NCI-H1105 treated with DMSO at 0.1 percent for 48 hours (cell line): Measurements from ENCODE around the gene TMEM132A.
A peak's percentile ranks its signal among the peaks of the same experiment; 100 is the strongest.
"Not testable (repeated sequence)": the region's sequence is repeated elsewhere in the genome, so short reads cannot be mapped to it uniquely, and the experiment has no call there.

Experiments used
- DNase-seq: peaks from one replicate; lab custom pipeline; 2025; lab: John Stamatoyannopoulos, UW

TMEM132A gene

DNA sequence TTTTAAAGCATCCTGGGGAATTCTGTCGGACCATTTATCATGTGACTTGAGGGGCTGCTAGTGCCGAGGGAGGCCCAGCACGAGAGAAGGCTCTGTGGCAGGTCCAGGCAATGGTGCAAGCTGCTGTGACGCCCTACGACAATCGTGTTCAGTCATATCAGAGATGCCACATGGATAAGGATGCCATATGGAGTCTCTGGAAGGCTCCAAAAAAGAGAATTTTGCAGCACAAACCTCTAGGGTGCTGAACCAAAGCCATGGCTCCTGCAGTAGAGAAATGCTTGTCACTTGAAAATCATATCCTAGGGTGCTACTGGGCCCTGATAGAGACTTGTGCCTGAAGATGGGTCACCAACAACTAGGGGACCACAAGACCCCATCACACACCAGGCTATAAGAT, 40.5 kb downstream of the TMEM132A start:
- DNase-seq = no peak

DNA sequence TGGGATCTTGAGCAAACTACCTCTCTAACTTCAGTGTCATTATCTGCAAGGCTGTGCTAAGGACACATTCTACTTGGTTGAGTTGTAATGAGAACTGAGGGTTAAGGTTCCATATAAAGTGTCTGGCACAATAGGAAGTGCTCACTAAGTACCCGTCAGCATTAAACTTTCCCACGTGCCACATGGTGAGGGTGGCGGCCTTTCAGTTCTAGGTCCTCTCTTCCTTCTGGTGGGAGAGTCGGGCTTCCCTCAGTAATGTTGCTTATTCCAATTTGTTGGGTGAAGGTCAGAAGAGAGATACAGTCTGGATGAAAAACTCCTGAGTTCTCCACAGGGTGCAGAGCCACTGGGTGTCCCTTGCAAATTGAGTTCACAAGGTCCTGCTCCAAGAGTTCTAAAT, 42.6 kb downstream of the TMEM132A start:
- DNase-seq = no peak

DNA sequence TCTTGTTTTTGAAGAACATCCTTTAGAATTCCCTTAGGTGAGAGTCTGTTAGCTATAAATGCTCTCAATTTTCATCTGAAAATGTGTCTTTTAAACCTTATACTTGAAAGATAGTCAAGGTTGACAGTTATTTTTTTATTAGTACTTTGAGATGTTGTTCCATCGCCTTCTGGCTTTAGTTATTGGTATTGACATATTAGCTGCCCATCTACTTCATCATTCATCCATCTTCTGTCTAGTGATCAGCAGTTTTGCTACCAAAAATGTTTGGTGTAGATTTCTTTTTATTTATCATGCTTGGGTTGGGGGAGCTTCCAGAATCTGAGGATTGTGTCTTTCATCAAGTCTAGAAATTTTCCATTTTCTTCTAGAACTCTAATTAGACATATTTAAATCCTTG, 44.0 kb downstream of the TMEM132A start:
- no peak for DNase-seq

DNA sequence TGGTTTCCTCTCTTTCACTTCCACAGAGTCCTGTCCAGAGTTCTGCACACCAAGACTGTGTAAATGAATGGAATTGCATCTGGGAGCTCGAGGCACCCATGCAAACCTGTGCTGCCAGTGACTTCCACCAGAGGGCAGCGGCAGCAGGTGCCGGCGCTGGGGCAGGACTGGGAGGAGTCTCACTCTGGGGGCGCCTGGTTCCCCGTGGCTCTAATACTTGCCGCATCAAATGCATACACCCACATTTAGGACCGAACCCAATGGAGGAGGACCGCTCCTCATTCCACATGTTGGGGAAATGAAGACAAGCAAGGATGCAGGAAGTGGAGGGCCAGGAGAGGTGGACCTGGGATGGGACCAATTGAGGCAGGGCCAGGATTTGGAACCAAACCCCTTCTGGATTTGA, 46.1 kb downstream of the TMEM132A start:
- no peak for DNase-seq

DNA sequence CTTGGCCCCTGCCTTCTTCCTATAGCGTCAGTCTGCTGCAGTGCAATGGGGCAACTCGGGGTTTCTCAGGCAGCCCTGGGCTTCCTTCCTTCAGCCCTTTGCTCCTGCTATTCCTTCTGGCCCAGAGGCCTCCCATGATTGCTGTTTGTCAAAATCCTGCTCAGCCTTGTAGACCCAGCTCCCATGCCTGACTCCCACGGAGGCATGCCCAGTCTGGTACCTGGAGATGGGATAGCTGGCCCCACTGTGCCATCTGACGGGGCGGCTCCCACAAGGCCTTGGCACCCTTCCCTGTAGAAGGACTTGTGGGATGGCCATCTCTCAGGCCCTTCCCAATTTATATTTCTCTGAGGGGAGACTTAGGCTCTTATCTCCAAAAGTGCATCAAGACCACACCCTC, 46.6 kb downstream of the TMEM132A start:
- DNase-seq = no peak

DNA sequence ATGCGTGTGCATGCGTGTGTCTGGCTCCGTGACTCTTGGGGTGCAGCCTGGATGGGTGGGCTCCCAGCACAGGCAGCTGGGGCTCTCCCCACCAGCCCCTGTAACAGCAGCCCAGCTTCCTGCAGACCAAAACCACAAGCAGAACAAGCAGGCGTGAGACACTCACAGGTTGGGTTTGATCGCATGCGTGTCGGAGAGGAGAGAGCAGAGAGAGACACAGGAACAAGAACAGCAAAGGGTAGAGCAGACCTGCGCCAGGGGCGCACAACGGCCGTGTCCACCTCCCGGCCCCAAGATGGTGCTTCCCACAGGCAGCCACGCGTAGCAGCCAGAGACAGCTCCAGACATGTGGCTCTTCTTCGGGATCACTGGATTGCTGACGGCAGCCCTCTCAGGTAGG, 47.3 kb downstream of the TMEM132A start, which contains the start of gene CD6:
Gene CD6, plus strand, starts transcription at position 161 of the 400 bp plus-strand sequence. Its CDS starts 186 bp downstream, at position 347.
- no peak for DNase-seq

DNA sequence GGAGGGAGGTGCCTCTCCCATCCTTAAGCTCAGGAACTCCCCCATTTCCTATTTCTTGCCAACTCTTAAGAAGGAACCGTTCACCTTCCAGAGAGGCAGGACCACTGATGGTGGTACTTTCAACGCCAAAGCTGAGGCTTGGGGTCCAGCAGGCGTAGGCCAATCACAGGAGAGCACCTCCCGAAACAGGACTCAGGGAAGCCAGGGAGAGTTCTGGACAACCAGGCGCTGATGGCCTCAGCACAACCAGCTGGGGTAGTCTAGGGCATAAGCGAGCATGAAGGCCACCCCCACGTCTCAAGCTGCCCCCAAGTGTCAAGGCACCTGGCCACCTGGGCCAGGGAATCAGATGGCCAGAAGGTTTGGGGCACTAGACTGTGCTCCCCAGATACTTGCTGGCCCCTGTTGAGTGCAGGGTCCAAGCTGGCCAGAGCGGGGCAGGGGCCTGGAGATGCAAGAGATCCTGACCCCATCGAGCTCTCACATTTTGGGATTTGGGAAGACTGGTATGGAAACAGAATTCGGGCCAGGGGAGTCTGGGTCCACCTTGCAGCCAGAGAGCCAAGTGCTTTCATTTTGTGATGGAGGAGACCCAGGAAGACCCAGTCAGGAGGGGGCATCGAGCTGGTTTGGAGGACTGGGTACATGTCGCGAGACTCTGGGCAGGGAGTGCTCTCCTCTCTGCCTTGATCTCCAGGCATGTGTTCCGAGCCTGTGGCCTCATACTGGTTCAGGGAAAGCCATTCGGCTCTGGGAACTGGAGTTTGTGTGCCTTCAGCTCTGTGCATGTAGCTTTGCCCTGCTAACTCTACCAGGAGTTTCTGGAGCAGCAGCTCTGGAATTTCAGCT, 48.1 kb downstream of the TMEM132A start:
- DNase-seq = no peak

DNA sequence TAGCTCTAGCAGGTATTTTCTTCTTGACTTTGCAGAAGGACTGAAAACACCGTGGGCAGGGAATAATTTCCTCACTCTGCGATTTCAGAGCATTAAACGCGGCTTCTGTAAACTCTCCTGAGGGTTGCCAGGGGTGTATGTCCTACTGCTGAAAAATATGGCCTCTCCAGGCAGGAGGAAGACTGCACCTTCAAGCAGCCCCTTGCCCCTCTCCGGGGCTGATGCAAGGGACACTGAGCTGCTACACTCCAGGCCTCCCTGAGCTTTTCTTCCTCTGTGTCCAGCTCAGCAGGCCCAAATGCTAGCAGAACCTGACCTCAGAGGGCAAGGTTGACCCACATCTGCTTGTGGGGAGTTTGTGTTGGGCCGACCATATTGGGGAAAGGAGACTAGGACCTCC, 49.4 kb downstream of the TMEM132A start:
- DNase-seq = no peak

DNA sequence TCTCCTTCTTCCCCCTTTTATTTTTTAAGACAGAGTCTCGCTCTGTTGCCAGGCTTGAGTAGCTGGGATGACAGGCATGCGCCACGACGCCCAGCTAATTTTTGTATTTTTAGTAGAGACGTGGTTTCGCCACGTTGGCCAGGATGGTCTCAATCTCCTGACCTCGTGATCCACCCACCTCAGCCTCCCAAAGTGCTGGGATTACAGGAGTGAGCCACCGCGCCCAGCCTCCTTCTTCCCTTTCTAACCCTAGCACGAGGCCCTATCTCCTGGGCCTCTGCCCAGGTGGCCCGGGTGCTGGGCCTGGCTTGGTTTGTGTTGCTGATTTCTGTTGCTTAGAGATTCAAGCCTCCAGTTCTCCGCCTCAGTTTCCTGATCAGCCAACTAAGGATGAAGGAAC, 50.1 kb downstream of the TMEM132A start:
- not testable (repeated sequence) for DNase-seq

DNA sequence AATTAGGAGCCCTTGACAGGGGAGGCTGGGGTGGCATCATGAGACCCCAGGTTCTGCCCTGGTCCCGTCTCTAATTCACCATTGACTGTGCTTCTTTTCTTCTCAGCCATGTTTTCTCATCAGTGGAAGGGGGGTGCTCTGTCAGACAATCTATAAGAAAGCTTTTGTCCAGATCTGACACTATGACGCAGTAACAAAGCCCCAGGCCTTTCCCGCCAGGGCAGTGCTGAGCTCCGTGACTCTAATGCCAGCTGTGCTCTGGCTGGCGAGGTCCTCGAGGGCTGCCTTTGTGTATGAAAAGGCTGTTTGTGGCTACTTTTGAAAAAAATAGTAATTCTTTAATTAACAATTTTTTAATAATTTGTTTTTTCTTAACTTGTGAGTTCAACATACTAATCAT, 50.5 kb downstream of the TMEM132A start:
- no peak for DNase-seq

DNA sequence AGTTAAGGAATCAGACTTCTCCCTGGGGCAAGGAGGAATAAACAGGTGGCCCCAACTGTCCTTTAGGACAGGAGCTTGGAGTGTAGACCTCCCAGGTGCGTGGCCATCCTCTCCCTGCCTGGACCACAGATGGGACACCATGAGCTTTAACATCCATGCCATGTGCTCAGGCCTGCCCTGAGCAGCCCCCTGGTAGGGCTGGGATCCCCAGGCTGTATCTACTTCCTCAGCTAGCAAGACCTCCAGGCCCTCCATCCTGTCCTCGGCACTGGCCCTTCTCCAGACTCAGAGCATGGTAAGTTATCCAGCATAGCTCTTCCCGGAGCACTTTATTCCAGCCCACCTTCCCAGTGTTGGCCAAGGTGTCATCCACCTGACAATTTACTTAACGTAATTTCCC, 53.0 kb downstream of the TMEM132A start:
- no peak for DNase-seq

DNA sequence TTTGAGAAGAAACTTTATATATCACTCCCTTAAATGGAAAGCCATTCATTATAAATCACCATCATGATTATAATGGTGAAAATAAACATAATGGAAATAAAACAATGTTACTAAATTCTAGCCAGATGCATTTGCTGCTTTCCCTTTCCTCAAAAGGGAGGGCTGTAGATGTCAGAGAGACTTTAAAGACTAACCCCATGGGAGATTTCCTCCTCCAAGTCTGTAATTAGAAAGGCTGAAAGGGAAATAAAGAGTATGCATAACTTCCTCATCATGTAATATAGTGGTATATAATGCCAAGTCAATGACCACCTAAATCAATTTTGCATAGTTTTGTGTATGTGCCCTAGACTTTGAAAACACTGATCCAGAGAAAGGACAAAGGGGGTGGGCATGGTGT, 53.6 kb downstream of the TMEM132A start:
- DNase-seq = no peak

DNA sequence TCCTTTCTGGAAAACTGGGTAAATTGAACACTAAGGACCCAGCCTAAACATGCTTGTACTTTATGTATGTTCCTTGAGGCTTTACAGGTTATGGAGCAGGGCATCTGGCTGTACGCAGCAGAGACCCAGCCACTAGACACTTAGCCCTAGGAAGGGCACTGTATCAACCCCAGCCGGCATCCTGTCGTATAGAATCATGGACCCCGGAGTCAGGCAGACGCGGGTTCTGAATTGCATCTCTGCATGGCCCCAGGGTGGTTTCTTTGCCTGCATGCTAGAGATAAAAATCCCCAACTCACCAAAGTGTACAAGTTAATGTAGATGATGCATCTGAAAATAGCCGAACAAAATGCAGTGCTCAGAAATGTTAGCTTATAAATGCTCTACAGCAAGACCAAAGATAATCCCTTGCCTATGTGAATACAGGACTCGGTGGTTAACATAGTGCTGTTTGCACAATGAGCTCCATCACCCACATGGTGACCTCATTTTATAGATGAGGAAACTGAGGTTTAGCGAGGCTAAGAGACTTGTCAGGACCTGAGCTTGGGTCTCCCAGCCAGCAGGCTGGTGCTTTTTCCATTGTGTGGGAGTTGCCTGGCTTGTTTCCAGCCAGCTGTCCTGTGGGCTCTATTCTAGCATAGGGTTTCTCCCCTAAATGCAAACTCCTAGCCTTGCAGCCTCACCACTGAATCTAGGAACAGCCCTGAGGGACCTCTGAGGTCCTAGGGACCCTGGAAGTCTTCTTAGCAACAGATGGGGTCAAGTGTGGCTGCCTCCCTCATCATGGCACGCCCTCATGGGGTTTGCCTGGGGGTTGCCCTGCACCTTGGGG, 54.5 kb downstream of the TMEM132A start:
- no peak for DNase-seq

DNA sequence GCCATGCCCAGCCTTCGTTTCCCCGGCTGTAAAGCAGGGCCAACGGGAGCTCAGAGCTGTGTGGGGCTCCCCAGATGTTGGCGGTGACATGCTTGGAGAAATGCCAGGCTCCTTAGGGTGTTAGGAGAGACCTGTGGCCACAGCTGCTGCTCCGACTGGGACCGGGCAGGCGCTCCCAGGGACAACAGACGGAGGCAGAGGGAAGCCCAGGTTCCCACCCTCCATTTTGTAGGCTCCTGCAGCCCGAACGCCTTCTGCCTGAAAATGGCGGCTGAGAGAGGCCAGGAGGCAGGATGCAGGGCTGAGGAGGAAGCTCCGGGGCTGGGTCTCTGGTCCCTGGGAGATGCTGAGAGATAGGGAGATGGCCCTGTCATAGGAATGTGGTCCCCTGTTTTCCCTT, 57.3 kb downstream of the TMEM132A start:
- no peak for DNase-seq

DNA sequence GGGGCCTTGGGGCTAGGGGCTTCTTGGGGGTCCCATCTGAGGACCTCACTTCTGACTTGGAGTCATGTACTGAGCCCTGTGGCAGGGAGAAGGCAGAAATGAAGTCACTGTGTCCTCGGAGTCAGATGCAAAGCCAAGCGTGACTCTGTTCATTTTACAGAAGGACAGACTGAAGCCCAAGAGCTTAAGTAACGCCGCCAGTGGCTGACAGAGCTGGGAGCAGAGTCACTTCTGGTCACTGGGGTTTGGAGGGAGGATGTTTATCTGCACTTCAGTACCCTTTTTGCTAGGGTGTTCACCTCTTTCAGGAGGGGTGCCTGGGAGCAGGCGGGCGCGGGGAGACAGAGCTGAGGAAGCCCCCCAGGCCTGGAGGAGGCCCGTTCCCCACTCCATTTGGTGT, 57.9 kb downstream of the TMEM132A start:
- no peak for DNase-seq

DNA sequence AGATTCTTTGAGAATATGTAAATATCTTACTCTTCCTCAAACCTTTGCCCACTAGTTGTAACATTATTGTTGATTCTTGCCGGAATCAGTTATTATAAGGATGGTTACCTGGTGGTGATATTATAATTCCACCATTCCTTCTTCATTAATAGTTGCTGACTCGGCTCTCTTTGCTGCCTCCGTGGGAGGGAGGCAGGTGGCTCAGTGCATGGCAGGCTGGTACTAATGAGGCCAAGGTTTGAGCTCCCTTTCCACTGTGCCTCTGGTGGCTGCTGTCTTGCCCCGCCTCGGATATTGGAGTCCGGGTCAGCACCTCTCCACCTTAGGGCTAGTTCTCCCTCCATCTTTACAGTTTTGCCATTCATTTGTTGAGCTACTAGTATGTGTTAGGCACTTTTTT, 59.9 kb downstream of the TMEM132A start:
- no peak for DNase-seq

DNA sequence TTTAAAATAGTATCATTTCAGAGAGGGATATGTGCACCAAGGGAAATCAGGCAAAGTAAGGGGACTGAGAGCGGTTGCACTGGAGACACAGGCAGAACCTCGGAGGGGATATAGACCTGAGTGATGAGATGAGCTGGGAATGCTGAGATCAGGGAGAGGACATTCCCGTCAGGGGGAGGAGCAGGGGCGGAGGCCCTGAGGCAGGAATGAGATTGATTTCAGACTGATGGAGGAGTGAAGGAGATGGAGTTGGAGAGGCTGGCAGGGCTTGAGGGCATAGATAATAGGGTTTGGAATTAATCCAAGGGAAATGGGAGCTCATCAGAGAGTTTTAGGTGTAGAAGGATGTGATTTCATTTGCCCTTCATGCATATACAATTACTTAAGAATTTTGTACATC, 60.4 kb downstream of the TMEM132A start:
- peak; percentile 19 for DNase-seq

DNA sequence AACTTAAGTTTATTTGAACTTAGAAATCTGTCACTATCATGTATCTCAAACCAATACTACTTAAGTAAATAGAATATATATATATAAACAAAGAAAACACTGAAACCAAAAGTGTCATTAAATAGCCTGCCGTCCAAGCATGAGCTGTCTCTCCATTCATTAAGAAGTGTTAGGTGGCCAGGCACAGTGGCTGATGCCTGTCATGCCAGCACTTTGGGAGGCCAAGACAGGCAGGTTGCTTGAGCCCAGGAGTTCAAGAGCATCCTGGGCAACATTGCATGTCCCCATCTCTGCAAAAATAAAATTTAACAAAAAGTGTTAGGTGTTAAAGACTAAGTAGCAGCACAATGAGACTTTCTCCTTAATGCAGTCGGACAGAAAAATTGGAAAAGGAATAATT, 61.2 kb downstream of the TMEM132A start:
- DNase-seq = no peak

DNA sequence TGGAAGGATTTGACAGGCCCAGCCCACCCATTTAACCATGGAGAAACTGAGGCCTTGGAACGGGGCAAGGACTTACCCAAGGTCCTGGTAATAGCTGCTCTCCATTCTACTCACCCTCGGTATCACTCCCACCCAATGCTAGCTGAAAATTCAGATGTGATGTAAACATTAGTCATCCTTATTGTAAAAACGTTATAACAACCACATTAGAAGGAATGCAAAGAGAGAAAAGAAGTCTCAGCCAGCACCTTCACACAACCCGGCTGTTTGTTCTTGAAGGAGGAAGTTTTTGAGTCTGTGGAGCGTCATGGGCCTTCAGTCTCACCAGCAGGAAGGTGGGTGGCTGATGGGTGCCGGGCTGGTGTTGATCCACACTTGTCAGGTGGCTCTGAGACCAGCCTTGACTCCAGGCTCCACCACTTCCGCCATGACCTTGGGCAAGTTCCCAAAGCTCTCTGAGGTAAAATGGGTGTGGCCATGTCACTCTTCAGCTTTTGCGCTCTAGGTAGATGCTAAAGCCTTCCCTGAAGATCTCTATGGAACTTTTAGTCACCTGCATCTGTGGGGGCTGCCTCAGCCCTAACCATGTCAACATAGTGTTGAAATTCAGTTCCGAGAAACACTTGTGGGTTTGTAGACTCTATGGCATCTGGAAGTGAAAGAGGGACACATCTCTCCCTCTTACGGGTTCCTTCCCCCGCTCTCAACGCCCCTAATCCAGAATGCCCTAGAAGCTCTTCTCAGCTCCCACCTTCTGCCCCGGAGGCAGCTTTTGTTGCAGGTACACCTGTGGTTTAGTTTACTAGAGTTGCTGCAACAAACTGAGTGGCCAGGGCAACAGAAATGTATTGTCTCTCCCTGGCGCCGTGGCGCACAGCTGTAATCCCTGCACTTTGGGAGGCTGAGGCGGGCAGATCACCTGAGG, 62.0 kb downstream of the TMEM132A start:
- DNase-seq = no peak
